Activated CD4-positive, CD25-positive, alpha-beta regulatory T cell treated with anti-CD3 and anti-CD28 coated beads, Interleukin-2, amount 50 U/mL, for 16 hours (primary cell): ENCODE measurements around the gene RAB31.
A peak's percentile ranks its signal among the peaks of the same experiment; 100 is the strongest.
"Not testable (repeated sequence)": the region's sequence is repeated elsewhere in the genome, so short reads cannot be mapped to it uniquely, and the experiment has no call there.

Experiments
- DNase-seq: peaks from one replicate; pipeline ENCODE4 v3.0.0-alpha.2; 2020; ENCODE audit warnings: low read depth, low spot score

RAB31 gene

DNA sequence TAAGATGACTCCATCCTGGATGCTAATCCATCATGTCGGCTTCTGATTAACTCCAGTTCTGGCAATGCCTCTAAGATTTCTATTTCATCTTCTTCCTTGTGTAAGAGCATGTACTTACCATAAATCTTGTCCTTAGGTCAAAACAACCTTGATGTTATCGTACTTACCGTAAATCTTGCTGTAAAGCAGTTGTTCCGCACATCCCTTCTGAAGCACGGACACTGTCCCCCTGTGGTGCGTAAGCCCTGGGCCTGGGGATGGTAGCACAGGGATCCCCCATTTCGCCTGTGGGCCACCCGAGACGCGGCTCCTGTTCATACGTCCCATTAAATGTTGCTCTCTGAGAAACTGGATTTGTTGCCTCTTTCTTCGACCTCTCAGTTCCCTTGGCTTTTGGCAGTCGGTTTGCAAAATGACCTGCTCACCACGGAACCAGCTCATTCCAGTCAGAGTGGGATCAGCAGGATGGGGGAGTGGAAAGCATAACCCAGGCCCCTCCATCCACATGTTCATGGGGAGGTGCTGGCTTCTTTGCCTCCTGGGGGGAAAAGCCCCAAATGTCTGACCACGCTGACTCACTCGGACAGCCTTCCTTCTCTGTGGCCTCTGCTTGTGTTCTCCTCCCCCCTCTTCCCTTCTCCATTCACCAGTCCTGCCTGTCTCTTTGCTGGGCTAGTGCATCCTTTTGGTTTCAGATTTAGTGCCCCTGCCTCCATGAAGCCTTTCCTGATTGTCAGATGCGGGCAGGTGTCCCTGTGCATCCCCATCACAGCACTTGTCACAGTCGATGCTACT lies 49.9 kb downstream of the RAB31 start:
- DNase-seq = no peak

DNA sequence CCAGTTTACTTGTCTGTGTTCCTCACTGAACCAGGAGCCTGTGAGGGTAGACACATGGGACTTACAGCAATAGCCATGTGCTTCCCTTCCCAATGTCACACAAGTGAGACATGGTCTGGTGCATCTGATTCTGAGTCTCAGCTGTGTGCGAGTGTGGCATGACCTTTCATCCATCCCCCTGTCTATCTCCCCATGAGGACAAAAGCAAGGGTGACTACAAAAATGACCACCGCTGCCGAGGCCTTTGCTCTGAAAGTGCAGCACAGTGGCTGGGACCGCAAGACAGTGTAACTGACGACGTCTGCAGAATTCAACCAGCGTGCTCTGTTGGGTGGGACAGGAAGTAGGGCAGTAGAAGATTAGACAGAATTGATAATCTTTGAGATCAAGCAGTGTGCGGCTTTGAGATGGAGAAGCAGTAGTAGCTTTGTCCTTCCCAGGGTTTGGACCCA lies 50.5 kb downstream of the RAB31 start:
- DNase-seq = no peak

DNA sequence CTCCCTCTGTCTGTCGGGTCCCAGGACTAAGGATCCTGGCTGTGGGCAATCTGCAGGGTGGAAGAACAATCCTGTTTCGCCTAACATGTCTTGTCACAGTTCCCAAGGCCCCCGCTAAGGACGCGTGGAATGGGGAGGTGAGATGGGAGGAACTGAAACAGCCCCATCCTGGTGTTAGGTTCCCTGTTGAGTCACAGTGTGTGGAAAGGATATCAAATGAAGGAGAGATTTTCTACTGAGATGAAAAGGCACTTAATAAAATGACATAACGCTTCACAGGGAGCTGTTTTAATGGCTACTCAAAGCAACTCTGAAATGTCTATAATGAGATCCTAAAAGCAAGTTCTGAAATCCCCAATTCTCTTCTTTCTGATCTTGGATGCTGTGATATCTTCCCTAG lies 52.5 kb downstream of the RAB31 start:
- DNase-seq = no peak

DNA sequence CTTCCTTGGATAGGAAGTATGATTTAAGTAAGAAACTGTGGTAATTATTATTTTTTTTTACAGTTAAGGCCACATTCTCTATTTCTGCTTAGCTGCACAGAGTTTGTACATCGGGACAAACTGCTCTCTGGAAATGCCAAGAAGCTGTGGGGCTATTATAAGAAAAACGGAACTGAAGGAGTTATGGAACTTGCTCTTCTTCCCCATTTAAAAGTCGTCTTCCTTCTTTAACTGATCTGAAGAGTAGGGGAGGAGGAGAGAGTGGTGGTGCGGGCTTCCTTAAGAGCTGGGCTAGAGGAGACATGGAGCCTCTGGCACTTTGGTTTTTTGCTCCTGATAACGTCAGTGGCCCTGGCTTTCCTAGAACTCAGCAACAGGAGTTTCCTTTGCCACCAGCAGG lies 54.4 kb downstream of the RAB31 start:
- DNase-seq = no peak

DNA sequence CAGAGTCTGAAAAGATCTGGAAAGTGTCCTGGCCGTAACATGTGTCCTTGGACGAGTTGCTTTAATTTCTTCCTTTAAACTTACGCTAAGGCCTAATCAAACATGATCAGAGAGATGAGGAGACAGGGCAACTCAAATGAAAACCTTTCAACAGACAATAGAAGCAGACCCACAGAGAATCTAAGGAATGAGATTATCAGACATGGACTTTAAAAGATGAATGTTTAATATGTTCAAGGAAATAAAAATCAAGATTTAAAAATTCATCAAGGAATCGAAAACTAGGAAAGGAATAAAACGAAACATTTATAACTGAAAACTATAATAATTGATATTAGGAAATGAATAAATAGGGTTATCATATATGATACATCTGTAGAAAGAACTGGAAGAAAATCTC lies 55.1 kb downstream of the RAB31 start:
- DNase-seq = no peak

DNA sequence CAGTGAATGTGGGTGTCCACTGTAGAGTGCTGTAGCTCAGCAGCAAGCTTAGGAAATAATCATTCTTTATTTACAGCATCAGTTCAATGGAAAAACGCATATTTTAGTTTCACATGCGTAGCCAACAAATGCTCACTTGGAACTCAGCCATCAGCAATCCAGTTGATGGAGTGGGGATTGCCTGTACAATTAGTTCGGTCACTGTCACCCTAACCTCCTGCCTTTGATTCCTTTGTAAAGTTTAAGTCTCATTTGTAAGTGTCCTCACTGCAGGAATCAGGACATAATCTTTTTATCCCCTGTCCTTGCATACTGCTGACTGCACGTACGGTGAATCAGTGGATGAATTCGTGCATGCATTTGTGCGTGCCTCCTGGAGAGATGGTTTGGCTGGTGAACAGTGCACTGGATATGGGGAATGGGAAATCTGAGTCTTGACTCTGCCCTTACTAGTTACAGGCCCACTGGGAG lies 55.9 kb downstream of the RAB31 start:
- DNase-seq = no peak

DNA sequence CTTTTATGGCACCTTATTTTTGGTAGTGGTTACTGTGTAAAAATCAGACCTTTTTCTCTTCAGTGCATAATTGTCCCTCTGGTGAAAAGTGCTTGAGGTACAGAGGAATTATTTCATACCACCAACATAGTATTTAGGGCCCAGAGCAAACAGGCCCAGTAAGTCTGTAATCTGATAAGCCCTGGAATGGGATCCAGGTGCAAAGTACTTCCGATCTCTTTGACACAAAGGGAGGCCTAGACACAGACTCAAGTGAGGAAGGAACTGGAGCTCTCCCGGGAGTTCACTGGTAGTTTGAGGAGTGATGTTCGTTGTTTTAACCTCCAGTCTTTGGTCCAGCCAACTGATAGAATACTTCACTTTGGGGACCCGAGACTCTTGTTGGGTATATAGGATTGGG lies 57.4 kb downstream of the RAB31 start:
- DNase-seq = no peak

DNA sequence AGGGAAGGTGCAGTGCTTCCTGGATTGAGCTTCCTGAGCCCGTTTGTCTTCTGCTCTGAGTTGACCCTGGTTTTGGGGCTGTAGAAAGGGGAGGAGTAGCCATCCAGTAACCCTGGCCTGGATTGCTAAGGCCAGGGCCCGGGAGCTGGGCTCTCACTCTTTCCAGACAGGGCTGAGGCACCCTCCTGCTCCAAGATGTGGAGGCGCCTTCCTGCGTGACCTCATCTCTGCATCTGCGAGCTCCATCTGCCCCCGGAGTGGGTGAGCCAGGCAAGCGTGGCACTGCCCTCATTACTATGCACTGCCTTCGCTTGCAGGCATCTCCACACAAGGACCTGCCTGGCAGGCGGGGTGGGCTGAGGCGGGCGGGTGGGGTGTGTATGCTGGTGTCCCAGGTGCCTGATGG lies 58.0 kb downstream of the RAB31 start:
- DNase-seq = no peak

DNA sequence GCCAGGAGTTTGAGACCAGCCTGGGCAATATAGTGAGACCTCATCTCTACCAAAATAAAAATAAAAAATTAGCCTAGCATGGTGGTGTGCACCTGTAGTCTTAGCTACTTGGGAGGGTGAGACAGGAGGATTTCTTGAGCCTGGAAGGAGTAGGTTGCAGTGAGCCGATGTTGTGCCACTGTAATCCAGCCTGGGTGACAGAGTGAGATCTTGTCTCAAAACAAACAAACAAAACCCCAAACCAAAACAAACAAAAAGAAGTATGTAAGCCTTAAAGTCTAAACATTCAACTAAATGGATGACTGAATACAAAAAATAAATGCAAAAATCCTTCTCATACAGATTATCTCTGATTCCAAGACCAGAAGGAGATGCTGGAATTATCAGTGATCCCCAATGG lies 58.6 kb downstream of the RAB31 start:
- DNase-seq = no peak

DNA sequence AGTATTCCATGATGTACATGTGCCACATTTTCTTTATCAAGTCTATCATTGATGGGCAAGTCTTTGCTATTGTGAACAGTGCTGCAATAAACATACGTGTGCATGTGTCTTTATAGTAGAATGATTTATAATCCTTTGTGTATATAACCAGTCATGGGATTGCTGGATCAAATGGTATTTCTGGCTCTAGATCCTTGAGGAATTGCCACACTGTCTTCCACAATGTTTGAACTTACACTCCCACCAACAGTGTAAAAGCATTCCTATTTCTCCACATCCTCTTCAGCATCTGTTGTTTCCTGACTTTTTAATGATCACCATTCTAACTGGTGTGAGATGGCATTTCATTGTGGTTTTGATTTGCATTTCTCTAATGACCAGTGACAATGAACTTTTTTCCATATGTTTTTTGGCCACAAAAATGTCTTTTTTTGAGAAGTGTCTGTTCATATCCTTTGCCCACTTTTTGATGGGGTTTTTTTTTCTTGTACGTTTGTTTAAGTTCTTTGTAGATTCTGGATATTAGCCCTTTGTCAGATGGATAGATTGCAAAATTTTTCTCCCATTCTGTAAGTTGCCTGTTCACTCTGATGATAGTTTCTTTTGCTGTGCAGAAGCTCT lies 60.1 kb downstream of the RAB31 start:
- DNase-seq = not testable (repeated sequence)

DNA sequence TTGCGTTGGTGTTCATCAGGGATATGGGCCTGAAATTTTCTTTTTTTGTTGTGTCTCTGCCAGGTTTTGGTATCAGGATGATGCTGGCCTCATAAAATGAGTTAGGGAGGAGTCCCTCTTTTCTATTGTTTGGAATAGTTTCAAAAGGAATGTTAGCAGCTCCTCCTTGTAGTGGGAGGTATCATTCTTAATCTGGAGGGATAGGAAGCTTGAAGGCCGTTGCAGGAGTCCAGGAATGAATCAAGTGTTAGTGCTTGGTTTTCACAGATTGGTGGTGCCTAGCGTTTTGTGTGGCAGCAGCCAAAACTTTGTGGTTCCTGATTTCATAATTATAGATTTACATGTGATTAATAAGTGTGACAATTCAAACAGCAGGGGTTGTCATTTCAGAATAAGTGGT lies 62.0 kb downstream of the RAB31 start:
- not testable (repeated sequence) for DNase-seq

DNA sequence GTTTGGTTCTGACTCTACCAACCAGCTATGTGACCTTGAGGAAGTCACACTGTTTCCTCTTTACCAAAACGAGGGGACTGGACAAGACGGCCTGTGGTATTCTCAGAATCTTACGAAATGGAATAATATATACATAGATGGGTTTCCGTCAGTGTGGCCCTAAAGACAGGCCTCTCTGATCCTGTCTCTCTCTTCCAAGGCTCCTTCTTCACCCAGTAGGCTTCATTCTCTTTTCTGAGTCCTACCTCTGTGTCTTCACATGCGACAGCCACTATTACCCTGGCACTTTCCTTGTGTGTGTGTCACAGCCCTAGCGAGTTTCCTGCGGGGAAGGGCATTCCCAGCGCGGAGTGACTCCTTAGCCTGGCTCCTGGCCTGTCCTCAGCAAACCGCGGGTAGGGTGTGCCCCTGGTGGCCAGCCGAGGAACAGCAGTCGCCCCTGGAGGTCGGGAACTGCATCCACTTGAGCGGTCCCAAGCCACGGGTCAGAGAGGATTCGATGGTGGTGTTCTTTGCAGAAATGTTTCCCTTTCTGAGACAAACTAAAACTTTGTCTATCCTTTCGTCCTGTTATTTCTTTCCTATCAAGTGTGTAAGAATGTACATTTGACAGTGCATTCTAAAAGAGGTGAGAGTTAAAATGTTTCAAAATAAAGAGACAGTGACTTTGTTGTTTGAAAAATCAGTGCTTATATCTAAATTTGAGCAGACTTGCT lies 63.3 kb downstream of the RAB31 start:
- peak; percentile 21 for DNase-seq

DNA sequence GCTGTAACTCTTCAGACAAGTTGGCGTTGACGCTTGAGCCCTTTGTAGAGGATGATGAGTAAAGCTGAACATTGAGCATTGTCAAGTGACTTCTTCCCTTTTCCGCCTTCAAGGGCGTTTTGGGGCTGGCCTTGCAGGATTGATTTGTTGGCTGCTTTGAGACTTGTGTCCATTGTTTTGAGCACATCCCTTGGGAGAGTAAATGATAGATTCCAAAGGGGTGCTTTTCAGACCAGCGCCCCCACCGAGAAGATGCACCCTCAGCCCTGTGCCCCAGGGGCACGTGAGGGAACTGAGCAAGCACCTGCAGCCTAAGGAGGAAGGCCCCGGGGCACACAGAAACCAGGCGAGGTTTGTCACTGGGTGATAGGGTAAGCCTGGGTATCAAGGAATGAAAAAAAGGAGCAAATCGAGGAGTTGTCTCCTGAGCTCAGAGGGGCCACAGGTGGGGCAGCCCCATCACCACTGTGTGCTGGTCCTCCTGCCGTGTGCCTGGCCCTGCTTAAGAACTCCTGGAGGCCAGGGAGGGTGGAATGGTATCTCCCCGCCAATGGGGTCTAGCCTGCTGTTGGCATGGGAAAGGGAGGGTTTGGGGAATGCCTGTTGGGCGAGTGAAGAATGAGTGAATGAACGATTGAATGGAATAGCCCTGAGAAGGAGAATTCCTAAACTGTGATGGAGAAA lies 64.0 kb downstream of the RAB31 start:
- DNase-seq = no peak

DNA sequence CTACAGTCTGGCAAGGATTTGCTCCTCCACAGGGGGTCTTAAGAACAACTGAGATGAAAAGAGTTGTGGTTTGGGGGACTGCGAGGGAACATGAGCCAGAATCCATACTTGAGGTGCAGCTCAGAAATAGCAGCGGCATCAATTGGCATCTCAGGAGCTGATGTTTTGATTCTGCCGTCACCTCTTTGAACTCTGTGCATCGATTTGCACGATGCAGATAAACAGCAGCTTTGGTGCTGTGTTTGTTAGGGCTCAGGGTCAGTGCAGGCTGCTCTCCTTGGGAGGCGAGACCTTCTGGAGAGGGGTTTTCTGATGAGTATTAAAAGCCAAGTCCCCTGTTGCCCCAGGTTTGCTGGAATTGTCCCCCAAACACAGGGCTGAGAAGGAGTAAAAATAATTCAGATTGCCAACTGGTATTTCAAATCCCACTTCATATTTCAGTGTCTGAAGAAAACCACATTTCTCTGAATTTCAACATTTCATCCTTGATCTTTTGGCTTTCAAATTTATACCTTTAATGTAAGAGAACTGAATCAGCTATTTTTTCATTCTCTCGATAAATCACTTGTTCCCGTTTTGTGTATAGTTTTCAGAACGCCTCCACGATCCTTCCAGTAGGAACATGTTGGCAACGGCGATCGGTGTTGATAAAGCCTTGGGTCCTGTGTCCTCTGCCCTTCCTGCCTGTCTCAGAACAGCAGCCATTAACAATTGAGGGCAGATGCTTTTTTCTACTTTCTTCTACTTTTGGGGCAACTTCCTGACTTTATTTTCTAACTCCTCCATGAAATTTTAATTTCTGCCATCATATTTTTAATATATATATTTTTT lies 65.0 kb downstream of the RAB31 start:
- no peak for DNase-seq

DNA sequence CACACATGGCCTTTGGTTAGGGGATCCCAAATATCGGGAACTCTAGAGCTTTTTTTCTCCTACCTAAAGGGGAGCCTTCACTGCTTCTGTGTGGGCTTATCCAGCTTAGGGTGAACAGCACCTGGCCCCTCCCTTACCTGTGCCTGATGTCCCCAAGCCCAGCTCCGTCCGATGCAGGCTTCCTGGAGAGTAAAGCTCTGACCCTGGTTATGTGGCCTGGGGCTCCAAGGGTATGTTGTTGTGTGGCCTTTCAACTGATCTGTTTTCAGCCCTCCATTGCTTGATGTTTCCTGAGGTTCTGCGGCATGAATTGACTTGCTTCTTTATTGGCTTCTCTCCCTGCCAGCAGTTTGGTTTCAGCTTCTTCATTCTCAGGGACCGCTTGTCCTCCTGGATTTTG lies 66.0 kb downstream of the RAB31 start:
- DNase-seq = no peak

DNA sequence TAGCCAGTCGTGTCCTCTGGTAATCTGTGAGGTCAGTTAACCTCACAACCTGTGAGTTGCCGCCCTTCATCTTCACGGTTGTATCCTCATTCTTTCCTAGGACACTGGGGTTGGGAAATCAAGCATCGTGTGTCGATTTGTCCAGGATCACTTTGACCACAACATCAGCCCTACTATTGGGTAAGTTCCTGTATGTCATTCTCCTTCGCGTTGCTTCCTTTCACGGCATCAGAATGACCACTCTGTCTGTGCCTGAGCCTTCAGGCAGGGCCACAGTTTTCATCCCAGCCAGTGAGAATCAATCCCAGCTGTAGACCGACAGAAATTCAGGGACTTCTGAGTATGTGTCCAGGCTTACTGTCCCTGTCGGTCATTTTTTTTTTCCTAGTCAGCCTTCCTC lies 67.1 kb downstream of the RAB31 start:
- DNase-seq = no peak

DNA sequence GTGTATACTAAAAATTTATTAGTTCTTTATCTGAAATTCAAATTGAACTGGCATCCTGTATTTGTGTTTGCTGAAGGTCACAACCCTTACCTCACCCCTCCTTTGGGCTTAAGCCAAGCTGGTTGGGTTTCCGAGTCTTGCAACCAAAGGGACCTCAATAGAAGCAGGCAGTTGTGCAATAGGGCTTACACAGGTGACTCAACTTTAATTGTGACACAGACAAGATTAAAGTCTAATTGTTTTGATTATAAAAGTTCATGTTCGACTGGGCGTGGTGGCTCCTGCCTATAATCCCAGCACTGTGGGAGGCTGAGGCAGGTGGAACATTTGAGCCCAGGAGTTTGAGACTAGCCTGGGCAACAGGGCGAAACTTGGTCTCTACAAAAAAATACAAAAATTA lies 71.5 kb downstream of the RAB31 start:
- no peak for DNase-seq

DNA sequence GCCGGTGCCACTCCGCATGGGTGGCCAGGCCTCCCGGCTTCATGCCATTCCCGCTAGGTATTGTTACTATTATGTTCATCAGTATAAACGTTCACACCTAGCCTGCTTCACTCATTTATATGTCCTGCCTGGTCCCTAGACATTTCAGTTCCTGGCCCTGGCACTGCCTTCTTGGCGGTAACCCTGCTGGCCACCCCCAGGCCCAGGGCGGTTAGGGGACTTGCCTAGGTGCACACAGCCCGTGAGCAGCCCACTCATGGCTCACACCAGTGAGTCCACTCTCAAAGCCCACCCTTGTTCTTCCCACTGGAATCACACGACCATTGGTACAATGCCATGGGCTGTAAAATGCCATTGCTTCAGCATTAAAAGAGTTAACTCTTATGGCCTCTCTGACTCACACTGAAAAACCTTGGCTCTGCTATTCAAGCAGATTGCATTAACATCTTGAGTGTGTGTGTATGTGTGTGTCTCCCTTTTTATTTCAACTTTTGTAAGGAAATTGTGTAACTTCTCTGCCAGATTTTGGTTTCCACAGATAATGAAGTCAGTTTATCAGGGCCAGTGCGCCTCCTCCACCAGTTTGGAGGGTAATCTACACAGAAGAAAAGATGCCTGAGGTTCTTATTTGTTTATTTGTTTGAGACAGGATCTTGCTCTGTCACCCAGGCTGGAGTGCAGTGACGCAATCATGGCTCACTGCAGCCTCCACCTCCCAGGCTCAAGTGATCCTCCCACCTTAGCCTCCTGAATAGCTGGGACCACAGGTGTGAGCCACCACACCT lies 74.2 kb downstream of the RAB31 start:
- DNase-seq = no peak

DNA sequence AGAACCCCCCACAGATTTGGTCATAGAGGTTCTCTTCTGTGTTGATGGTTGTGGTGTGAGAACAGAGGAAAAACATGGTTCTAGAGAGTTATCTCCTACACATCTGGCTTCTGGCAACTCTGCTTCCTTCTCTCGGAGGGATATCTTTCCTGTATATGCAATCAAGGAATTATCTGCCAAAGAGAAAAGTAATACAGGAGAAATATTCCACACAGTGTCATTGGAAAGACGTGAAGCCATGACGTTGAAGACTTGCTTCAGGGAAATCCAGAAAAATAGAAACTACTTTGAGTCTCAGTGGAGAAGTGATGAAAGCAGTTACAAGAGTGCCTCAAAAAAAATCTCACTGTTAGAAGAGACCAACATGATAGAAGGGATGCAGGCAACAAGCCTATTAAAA lies 78.5 kb downstream of the RAB31 start:
- no peak for DNase-seq

DNA sequence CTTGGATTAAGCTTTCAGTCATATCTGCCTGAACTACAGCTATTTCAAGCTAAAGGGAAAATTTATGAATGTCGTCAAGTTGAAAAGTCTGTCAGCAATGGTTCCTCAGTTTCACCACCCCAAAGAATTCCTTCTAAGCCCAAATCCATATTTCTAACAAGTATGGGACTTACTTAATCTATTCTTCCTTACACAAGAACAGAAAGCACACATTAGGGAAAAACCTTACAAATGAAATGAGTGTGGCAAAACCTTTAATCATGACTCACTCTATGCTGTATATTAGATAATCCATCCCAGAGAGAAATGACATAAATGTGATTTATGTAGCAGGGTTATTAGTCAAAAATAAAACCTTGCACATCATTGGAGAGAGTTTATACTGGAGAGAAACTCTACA lies 78.9 kb downstream of the RAB31 start:
- DNase-seq = no peak
